ENCODE results near the gene ERC2.

Gene ERC2

DNA sequence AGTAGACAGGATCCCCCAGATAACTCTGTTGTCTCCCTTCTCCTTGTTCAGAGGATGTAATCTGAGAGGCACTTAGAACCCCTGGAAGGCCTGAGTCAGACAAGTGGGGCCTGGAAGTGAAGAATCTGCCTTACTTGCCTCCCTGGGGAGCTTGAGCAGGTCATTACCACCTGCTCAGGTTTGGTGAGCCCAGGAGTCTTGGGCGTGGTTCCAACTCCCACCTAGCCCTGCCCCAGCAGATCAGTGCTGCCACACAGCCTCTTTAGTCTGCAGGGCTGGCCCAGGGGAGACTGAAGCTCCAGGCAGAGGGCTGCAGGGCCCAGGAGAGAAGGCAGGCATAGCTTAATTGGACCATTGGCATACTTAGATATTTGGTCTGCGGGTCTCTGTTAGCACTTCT is 230.0 kb downstream of the ERC2 start:
- DNase-seq, result no peak

DNA sequence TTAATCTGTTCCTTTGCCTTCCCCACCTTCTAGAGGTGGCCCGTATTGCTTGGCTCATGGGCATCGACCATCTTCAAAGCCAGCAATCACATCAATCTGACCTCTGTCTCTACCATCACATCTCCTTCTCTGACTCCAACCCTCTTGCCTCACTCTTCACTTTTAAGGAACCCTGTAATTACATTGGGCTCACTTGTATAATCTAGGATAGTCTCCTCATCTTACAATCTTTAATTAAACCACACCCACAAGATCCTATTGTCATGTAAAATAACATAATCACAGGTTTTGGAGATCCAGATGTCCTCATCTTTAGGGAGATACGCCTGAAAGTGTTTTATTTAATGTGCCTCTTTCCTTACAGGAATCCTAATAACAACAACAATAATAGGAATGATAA is 234.5 kb downstream of the ERC2 start:
- DNase-seq, result no peak

DNA sequence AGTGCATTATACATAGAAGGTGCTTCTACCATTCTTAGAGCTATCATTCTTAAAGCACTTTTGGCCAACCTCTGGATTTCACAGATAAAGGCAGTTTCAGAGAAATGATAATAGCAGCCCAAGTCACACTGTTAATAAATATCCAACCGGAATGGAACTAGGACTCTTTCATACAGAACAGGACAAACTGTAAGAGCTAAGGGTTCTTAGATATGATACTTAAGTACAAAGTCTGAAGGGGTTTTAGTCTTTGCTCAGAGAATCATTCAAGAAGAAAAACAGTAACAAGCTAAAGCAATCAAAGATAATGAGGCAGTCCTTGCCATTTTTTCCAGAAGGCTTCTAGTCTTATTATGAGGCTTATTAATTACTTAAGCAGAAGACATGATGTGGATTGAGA is 239.0 kb downstream of the ERC2 start:
- DNase-seq, result no peak

DNA sequence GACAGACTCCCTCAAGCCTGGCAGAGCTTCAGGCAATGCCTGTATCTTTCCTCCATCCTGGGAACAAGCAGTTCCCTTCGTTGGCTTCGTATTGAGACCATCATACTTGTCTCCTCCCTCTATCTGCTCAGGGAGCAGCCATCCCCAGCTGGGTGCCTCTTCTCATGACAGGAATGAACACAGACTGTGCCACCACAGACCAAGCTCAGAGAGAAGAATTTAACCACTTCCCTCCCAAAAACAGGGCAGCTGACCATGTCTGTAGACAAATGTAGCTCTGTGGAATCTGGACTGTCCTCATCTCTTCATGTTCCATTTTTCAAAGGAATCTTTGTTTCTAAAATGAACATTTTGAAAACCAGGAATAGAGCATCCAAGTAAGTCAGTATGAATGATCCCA is 245.4 kb downstream of the ERC2 start:
- DNase-seq, result no peak

DNA sequence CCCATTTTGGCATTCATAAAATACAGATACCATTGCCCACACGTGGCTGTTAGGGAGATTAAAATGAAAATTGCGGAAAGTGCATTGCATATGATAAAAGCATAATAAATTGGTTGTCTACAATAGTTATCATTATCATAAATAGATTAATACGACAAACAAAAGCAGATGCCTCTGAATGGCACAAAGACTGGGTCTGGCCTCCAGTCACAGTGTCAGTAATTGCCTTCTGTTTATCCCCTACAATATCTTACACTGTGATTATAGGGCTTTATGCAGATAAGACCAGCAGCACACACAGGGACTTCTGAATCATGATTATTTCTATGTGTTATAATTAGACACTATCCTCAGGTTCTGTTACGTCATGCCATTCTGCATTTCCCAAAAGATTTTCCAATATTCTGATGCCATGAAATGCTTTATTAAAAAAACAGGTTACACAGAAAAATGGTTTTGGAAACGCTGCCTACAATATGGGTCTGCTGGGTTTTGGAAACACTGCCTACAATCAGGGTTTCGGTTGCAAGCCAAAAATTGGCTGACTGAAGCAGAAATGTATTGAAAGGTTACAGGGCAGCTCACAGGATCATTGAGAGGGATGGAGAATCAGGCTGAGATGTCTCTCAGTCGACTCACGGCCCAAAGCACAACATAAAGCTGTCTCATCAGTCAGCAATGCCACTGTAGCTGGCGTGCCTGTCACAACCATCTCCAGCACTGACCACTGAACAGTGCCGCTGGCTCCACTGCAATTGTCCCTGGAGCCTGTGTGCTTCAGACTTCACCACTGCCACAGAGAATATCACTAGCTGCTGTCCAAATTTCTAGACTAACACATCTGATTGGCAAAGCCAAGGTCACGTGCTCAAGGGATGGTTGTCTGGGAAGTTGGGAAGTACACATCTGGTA is 248.1 kb downstream of the ERC2 start:
- no peak for DNase-seq

DNA sequence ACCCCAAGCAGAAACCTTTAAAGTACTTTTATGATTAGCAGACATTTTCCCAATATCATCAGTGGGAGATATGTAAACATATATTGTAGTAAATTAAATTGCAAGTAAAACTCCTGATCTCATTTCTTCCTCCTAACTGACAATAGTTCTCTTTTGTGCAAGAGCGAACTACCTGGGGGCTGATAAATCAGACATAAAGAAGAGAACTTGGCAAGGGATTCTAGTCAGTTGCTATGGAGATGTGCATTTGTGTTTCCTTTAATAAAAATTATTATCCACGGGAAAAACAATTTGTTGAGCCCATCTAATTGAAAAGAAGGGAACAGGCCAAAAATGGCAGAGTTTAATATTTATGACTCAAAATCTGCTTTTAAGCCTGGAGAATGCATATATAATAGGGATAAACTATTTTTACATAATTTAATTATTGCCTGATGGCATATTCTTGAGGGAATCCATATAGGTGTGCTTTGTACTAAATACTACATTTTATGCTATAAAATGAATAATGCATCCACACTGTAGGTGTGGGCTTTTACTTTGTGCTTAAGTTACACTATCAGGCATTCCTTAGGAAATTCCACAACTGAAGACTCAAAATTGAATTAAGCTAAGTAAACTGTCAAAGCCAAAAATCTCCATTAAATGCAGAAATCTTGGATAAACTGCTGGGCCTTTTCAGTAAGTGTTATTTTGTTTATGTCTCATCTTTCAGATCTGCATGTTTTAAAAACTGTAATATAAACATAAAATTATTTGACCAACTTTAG is 258.1 kb downstream of the ERC2 start:
- no peak for DNase-seq

DNA sequence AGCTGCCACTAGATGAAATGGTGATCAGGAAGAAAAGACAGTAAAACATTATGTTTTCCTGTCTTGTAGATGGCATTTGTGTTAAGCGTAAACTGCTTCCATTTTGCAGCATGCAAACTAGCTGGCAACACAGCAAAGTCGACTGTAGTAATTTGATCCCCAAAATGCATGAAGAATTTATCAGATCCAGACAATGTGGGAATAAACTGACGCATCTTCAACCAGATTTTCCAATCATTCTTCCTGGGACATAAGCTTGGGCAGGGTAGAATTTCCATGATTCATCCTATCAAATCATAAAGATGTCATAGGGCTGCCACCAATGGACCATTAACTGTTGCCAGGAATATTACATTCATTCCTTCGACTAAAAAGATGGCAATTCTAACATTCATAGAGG is 260.3 kb downstream of the ERC2 start:
- no peak for DNase-seq

DNA sequence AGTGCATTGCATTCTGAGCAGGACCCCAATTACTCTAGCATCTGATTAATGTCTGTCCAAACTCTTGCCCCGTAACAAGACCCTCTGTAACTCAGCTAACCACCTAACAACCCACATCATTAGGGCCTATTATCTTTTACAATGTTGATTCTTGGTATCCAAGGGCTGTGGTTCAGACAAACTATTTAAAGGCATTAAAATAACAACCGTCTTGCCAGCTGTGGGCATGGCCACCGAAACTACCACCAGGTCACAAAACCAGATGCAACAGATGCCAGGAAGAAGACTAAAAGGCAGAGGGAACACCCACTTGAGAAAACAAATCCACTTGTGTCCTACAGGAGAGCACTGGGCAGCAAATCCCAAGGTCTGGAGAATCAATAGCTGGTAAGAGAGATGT is 262.9 kb downstream of the ERC2 start:
- DNase-seq, result no peak

DNA sequence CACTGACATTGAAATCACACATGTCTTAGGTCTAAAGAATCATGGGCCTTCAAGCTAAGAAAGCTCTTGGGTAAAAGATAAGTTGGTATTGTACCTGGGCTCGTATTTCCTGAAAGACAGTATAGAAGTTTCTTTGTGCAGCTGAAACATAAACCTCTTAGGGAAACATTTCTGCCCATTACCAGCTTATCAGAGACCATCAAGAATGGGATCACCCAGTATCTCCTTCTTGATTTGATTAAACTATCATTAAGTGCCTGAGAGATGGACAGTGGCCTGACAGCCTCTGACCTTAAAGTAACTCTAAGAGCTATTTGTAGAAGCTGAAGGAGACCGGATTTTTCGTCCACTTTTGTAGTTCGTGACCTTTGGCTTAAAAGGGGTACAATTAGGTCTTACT is 265.3 kb downstream of the ERC2 start:
- no peak for DNase-seq

DNA sequence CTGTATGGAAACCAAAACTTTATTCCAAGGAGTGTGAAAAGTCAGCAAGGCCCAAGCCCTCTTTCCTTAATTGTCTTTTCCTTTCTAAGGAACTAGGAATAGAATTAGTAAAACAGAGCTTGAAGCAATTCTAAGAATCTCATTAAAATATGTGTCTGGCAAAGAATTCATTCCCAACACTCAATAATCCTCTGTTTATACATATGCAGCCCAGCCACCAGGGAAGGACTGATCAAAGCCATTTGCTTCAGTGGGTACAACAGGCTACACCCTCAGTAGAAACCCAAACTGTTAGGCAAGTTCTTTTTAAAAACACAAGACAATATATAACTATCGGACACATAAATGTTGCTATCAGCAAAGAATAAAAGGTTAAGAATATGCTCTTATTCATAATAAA is 266.9 kb downstream of the ERC2 start:
- no peak for DNase-seq

DNA sequence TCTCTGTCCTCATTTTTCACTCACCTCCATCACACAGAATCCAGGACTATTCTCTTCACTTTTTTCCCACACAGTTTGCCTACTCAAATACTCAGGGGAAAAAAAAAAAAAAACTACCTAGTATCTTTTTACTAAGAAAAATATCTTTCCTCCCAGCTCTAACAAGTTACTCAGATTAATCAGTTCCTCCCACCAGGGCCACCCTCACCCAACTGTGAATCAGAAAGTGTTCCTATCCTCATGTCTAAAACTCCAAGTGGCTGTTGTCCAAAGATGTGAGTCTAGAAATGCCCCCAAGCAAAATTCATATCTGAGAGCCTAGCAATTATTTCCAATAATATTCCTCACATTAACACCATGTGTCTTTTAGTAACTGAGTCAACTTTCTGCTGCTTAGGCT is 268.0 kb downstream of the ERC2 start:
- DNase-seq, result no peak

DNA sequence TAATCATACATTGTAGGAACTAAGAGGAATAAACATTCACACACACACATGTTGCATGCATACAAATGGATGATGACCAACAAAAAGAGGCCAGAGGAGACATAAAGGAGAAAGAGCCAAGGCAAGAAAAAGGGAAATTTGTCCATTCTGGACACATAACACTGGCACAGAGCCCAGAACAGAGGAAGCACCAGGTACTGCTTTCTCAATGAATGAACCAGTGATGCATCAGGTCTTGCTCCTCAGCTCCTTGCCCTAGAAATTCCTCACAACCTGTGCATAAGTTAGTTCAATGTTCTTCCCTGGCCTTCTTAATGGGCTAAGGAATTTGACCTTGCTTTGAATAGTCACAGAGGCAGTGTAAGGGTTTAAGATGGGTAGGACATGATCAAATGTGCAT is 270.3 kb downstream of the ERC2 start:
- no peak for DNase-seq

DNA sequence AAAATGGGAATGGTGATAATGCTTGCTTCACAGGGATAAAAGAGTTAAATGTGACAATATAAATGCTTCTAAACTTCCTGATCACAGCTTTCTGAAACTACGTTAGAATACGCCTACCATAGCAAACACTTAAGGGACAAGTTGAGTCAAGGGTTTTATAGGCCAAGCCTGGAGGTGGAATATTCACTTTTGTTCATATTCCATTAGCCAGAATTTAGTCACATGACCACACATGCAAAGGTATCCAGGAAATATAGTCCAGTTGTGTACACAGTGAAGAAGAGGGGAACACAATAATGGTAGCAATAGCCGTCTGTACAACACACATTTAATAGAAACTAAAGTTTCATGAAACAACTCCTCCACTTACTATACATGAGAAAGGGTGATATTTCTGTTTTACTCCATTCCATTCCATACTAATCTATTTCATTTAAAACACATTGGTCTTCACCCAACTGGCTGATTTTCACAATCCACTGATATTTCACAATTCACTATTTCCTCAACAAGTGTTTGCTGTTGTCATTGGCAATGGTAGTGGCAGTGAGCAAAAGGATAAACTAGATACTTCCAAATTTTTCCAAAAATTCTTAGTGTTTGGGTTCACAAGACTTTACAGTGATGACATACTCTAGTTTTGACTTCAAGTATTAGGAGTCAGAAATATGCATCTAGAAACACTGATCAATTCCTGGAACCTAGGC is 270.9 kb downstream of the ERC2 start:
- no peak for DNase-seq

DNA sequence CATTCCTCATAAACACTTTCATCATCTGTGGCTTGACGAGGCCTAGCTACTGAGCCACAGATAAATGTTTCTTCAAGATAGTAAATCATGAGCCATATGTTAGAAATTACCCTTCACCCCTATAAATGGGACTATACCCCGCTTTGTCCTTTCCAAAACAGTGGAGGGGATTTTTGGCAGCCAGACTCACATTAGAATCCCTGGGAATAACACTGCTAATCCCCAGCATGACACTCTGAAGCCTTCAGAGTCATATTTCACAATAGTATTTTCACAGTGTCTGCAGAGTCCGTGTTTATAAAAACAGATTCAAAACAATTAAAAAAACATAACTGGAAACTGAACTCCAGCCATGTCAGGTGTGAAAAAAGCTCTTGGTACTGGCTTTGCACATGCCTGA is 271.6 kb downstream of the ERC2 start:
- no peak for DNase-seq

DNA sequence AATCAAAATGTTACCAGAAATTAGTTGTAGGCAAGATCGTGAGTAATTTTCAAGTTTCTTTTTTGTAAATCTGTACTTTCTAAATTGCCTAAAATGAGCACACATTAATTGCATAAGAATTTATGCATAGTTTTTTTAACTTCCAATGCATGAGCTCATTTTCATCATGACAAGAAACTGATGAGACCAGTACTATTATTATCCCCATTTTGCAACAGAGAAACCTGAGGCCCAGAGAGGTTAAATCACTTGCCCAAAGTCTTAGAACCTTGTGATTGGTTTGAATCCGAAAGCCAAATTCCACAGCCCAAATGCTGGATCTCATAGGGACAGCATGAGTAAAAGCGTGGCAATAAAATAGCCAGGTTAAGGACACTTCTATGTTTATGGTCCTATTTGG is 274.7 kb downstream of the ERC2 start:
- DNase-seq, result no peak

DNA sequence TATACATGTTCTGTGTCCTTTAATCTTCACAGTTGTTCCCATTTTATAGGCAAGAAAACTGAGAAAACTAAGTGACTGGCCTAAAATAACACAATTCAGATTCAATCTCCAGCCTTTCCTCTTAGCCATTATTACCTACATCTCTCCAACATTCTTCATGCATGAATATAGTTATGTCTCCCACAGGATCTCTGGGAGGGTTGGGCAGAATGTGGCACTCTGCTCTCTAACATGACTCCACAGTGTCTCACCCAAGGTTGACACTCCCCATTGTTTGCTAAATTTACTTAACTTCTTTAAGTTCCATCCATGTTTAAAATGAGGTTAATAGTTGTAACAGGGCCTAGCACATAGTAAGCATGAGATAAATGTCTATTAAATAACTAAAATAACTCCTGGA is 276.3 kb downstream of the ERC2 start:
- DNase-seq, result no peak

DNA sequence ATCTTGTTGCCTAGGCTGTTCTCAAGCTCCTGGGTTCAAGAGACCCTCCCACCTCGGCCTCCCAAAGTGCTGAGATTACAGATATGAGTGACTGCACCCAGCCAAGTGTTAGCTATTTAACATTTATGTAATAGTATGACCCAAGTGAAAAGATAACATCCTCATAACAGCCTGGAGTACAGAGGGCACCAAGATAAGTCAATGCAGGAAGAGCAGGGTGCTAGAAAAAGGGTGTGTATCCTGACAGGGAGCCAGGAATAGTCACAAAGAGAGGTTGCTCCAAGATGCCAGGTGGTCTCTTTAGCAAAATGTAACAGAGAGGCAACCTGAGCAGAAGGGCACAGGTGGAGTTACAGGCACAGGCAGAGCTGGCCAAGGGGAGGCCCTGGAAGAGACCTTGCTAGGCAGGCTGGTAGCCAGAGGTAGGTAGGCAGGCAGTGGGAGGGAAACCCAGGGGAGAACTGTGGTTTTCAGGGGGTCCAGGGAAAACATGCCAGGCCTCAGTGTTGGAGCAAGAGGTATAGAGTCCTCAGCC is 277.4 kb downstream of the ERC2 start:
- no peak for DNase-seq

DNA sequence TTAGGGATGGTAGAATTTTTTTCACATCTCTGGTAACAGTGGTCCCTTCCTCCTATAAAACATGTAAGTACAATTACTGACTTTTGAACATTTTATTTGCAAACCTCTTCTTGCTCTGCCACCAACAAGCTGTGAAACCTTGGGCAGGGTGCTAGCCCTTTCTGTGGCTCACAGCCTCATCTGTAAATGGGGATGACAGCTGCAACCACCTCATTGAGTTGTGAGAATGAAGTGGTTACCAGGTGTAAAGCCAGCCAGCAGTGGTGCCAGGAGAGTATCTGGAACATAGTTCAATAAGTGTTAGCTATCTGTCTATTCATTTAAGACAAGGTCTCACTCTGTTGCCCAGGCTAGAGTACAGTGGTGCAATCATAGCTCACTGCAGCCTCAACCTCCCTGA is 278.1 kb downstream of the ERC2 start:
- no peak for DNase-seq

DNA sequence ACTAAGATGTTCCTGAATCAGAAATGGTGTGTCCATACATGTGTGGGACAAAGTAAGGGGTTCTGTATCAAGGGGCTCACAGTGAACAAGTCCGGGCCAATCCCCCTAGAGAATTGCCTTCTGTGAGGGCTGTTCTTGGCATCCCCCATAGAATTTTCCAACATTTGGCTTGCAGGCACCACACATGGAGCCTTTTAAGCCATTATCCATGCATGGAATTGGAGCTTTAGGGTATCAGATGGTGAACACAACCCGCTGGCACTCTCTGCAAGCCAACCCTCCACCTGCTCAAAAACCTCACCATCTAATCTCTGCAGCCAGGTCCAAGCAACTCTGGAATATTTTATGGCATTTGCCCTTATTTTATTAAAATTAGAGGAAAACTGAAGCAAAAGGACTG is 278.7 kb downstream of the ERC2 start:
- no peak for DNase-seq

DNA sequence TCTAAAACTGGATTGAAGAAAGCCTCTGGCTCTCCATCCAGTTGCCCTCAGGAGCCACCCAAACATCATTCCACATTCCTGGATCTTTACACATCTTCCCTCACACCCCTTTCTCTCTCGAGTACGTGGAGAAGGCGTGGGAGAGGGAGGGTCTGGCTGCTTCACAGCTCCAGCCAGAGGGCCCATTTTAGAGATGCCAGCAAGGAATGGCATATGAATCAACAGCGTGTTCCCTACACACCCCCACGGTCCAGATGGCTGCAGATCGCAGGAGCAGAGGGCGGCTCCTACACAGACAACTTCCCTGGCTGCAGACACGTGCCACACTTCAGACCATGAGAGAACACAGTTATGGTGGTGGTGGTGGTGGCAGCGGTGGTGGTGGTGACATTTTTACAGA is 280.1 kb downstream of the ERC2 start:
- DNase-seq, result no peak

DNA sequence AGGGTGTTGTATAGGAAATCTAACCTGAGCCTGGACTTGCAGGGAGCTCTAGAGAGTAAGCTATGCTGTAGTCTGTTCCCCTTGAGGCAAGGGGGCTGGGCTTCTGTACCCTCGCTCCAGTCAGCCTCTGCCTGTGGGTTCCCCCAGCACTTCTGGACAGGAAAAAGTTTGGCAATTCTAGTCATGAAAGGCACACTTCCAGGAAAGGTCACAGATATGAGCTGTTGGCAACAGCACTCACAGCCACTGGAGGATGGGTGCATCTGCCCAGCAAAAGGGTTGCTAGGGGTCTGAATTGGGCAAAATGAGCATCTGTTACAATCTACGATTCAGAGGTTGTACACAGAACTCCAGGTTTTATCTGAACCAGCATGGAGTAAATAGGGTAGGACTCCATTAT is 281.2 kb downstream of the ERC2 start:
- no peak for DNase-seq

DNA sequence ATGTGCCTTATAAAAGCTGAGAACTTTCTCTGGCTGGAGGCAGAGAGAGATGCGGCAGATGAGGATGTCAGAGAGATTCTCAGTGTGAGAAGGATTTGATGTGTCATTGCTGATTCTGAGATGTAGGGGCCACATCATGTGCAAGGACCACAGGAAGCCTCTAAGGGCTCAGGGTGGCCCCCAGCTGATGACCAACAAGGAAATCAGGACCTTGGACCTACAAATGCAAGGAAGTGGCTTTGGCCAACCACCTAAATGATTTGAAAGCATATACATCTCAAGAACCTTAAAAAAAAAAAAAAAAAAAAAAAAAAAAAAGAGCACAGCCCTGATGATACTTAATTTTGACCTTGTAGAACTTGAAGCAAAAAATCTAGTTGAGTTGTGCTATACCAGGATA is 282.4 kb downstream of the ERC2 start:
- no peak for DNase-seq

DNA sequence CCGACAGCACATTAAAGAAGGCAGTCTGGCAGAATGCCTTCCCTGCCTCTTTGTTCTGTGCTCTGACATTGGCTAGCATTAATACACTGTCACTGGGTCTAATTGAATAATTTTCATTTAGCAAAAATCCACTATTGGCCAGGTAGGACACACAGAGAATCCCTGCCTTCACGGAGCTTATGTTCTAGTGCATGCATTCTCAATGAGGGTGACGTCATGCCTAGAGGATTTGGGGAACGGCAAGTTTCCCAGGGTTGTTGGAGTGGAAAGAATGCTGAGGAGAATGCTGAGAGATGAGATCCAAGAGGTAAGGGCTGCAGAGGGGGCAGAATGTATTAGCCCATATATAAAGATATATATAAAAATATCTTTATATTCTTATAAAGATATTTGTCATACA is 284.7 kb downstream of the ERC2 start:
- DNase-seq, result no peak

DNA sequence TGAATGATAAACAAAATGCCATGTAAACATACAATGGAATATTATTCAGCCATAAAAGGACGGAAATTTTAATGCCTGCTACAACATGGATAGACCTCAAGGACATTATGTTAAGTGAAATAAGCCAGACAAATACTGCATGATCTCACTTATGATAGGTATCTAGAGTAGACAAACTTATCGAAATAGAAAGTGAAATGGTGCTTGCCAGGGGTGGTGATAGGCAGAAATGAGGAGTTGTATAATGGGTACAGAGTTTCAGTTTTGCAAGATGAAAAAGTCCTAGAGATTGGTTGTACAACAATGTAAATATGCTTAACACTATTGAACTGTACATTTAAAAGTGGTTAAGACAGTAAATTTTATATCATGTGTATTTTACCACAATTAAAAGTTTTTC is 287.8 kb downstream of the ERC2 start:
- DNase-seq, result no peak

Measured in NCI-H446 treated with DMSO at 0.1 percent for 48 hours (cell line).